ENCODE measurements around the gene FNDC1. TPM values are rescaled to one million over a fixed set of nuclear protein-coding genes. Genes with fewer than 3 reads are reported as not detected.

FNDC1 gene
- total RNA-seq: 0.08 TPM in 1 of 2 replicates, not detected in the other

GRCh38 chr6:159169193-159169555 lies at the start of gene FNDC1:
TSS of gene FNDC1 (plus strand) at chr6:159169400. CDS start at chr6:159169597, 197 bp downstream.

Other genes with a start within 250 kb of the FNDC1 start
- gene RSPH3, start 169.2 kb upstream of the FNDC1 start, total RNA-seq: 2.0 and 4.5 TPM in 2 replicates
- gene TAGAP, start 124.4 kb upstream of the FNDC1 start, total RNA-seq: not detected in 2 replicates

Measured in hair follicular keratinocyte (primary cell).